H1 (cell line): ENCODE data around the gene TOMM40L. TPM values are rescaled to one million over a fixed set of nuclear protein-coding genes. Genes with fewer than 3 reads are reported as not detected.

Experiments used
- CTCF ChIA-PET: fragments of 300-600 bp; sonication (Branson Sonifier 250); formaldehyde crosslinking; loops from one replicate; lab custom pipeline; 2021; ENCODE audit not compliant: partially characterized antibody; lab: Charles Lee
- POLR2A ChIA-PET: fragments of 300-600 bp; sonication (Branson Sonifier 250); formaldehyde crosslinking; loops from one replicate; lab custom pipeline; 2021; ENCODE audit warnings: inconsistent platforms; ENCODE audit not compliant: partially characterized antibody; lab: Charles Lee
- DNase-seq, 2 experiments: peaks; one replicate each; pipeline versions ENCODE4 v3.0.0 to v3.0.0-alpha.2; 2010 to 2022; ENCODE audit warnings: low spot score in 2 of 2, low read depth in 1 of 2, mixed read lengths in 1 of 2
- FAIRE-seq: peaks from 2 replicates; lab custom pipeline; 2011; peaks lifted over from hg19 to GRCh38; lab: Jason Lieb, UNC
- H2AFZ ChIP-seq: 2 replicates; pipeline ENCODE4 v1.8.1; 2012; ENCODE audit warnings: low read length, inconsistent platforms
- H2AK5ac ChIP-seq: 2 replicates; pipeline ENCODE4 v1.6.1; 2013; ENCODE audit warnings: low read depth, low read length
- H2BK120ac ChIP-seq: replicated peaks from 2 replicates; pipeline ENCODE3; 2013; ENCODE audit warnings: low read depth, low read length, inconsistent platforms
- H2BK12ac ChIP-seq: 2 replicates; pipeline ENCODE4 v1.6.1; 2013; ENCODE audit warnings: low read depth, low read length
- H2BK15ac ChIP-seq: 2 replicates; pipeline ENCODE4 v1.6.1; 2013; ENCODE audit warnings: low read length
- H2BK20ac ChIP-seq: 2 replicates; pipeline ENCODE4 v1.6.1; 2013; ENCODE audit warnings: low read length
- H2BK5ac ChIP-seq: 2 replicates; pipeline ENCODE4 v1.6.1; 2013; ENCODE audit warnings: low read depth, low read length
- H3K14ac ChIP-seq: 2 replicates; pipeline ENCODE4 v1.6.1; 2013; ENCODE audit warnings: inconsistent platforms; ENCODE audit not compliant: insufficient read length
- H3K18ac ChIP-seq: 2 replicates; pipeline ENCODE4 v1.6.1; 2013; ENCODE audit warnings: low read length; ENCODE audit errors: extremely low read depth
- H3K23ac ChIP-seq: 2 replicates; pipeline ENCODE4 v1.6.1; 2013; ENCODE audit warnings: inconsistent platforms; ENCODE audit not compliant: insufficient read length
- H3K23me2 ChIP-seq: 2 replicates; pipeline ENCODE4 v1.6.1; 2013; ENCODE audit warnings: low read depth, low read length
- H3K27ac ChIP-seq: 2 replicates; pipeline ENCODE4 v1.6.1; 2011; ENCODE audit warnings: low read depth, low read length, inconsistent platforms
- H3K27me3 ChIP-seq, 4 experiments: replicated peaks in 1 of 4; 1 replicate in 1 of 4; 2 replicates in 3 of 4; pipeline versions ENCODE4 v1.6.1 to v1.8.1; 2011 to 2013; ENCODE audit warnings: low read length in 3 of 4, mild to moderate bottlenecking in 3 of 4, inconsistent platforms in 2 of 4, mixed read lengths in 2 of 4, moderate library complexity in 1 of 4; ENCODE audit not compliant: control insufficient read depth in 3 of 4, insufficient read depth in 3 of 4; ENCODE audit errors: extremely low read depth in 1 of 4
- H3K36me3 ChIP-seq, 4 experiments: 2 replicates each; pipeline versions ENCODE4 v1.6.1 to v1.8.1; 2011 to 2013; ENCODE audit warnings: mild to moderate bottlenecking in 4 of 4, low read length in 3 of 4, moderate library complexity in 2 of 4, control low read depth in 1 of 4, inconsistent platforms in 1 of 4; ENCODE audit not compliant: insufficient read depth in 4 of 4, control insufficient read depth in 2 of 4
- H3K4ac ChIP-seq: replicated peaks from 2 replicates; pipeline ENCODE3; 2013; ENCODE audit warnings: low read length, low read depth, mixed read lengths, inconsistent platforms; ENCODE audit not compliant: insufficient read length
- H3K4me1 ChIP-seq, 4 experiments: replicated peaks in 1 of 4; 1 replicate in 1 of 4; 2 replicates in 3 of 4; pipeline versions ENCODE4 v1.6.1 to v1.8.1; 2011 to 2013; ENCODE audit warnings: low read length in 3 of 4, inconsistent platforms in 2 of 4, mixed read lengths in 1 of 4; ENCODE audit not compliant: insufficient read depth in 4 of 4, control insufficient read depth in 3 of 4
- H3K4me2 ChIP-seq, 2 experiments: 2 replicates each; pipeline versions ENCODE4 v1.6.1 to v1.8.1; 2011 to 2013; ENCODE audit warnings: low read depth in 2 of 2, low read length in 2 of 2, control low read depth in 1 of 2, inconsistent platforms in 1 of 2, mild to moderate bottlenecking in 1 of 2; ENCODE audit not compliant: insufficient read depth in 1 of 2
- H3K4me3 ChIP-seq, 4 experiments: fragments of 200-600, 300-600 bp in 1 of 4; sonication (generic), shearing (Covaris generic), sonication (Bioruptor Twin) in 1 of 4; 2 replicates each; pipeline versions ENCODE4 v1.5.1 to v1.8.1; 2011 to 2016; ENCODE audit warnings: low read length in 4 of 4, low read depth in 3 of 4, control low read depth in 2 of 4, inconsistent platforms in 2 of 4, mild to moderate bottlenecking in 2 of 4, mixed read lengths in 1 of 4, moderate library complexity in 1 of 4; ENCODE audit not compliant: insufficient read depth in 2 of 4; ENCODE audit errors: extremely low read depth in 1 of 4
- H3K56ac ChIP-seq: replicated peaks from 2 replicates; pipeline ENCODE3; 2013; ENCODE audit warnings: low read depth, mild to moderate bottlenecking, mixed read lengths, low read length, inconsistent platforms; ENCODE audit not compliant: insufficient read length
- H3K79me1 ChIP-seq: 2 replicates; pipeline ENCODE4 v1.6.1; 2013; ENCODE audit warnings: low read depth, low read length, control low read depth
- H3K79me2 ChIP-seq, 2 experiments: 2 replicates each; pipeline versions ENCODE4 v1.6.1 to v1.8.1; 2012 to 2013; ENCODE audit warnings: low read length in 2 of 2, mild to moderate bottlenecking in 2 of 2, inconsistent platforms in 1 of 2; ENCODE audit not compliant: insufficient read depth in 2 of 2, control insufficient read depth in 1 of 2
- H3K9ac ChIP-seq, 4 experiments: replicated peaks in 1 of 4; 1 replicate in 1 of 4; 2 replicates in 3 of 4; pipeline versions ENCODE4 v1.6.1 to v1.8.1; 2011 to 2013; ENCODE audit warnings: low read depth in 3 of 4, low read length in 3 of 4, control low read depth in 2 of 4, mild to moderate bottlenecking in 2 of 4, moderate library complexity in 2 of 4, inconsistent platforms in 1 of 4; ENCODE audit errors: extremely low read depth in 1 of 4
- H3K9me3 ChIP-seq, 2 experiments: 2 replicates each; pipeline versions ENCODE4 v1.6.1 to v1.8.1; 2012 to 2013; ENCODE audit warnings: mild to moderate bottlenecking in 2 of 2, moderate library complexity in 2 of 2, control low read depth in 1 of 2, inconsistent platforms in 1 of 2, low read depth in 1 of 2, low read length in 1 of 2, mixed read lengths in 1 of 2; ENCODE audit not compliant: insufficient read depth in 2 of 2
- H4K20me1 ChIP-seq, 2 experiments: replicated peaks in 1 of 2; 2 replicates each; pipeline versions ENCODE3 to v1.8.1; 2011 to 2013; ENCODE audit warnings: inconsistent platforms in 2 of 2, low read length in 2 of 2, mild to moderate bottlenecking in 1 of 2; ENCODE audit not compliant: insufficient read depth in 2 of 2, control insufficient read depth in 1 of 2
- H4K5ac ChIP-seq: 2 replicates; pipeline ENCODE4 v1.6.1; 2013; ENCODE audit warnings: low read length, low read depth, mixed read lengths, inconsistent platforms; ENCODE audit not compliant: insufficient read length
- H4K8ac ChIP-seq: 2 replicates; pipeline ENCODE4 v1.8.0; 2013; ENCODE audit warnings: mild to moderate bottlenecking, moderate library complexity, low read length, inconsistent platforms; ENCODE audit not compliant: insufficient read depth; ENCODE audit errors: extremely low read depth
- H4K91ac ChIP-seq: replicated peaks from 2 replicates; pipeline ENCODE3; 2013; ENCODE audit warnings: low read length, mixed read lengths, inconsistent platforms; ENCODE audit not compliant: insufficient read length
- CHD2 ChIP-seq: IDR thresholded peaks from 2 replicates; pipeline ENCODE4 v1.6.1; 2012; ENCODE audit warnings: low read length, improper control_type of control experiment
- E2F6 ChIP-seq: IDR thresholded peaks from 2 replicates; pipeline ENCODE4 v1.6.1; 2012; ENCODE audit warnings: inconsistent platforms
- KDM4A ChIP-seq: IDR thresholded peaks from one replicate; pipeline ENCODE4 v1.7.1; 2012; ENCODE audit warnings: low read depth, mild to moderate bottlenecking, moderate library complexity, low read length, inconsistent platforms; ENCODE audit not compliant: severe bottlenecking
- MAFK ChIP-seq: IDR thresholded peaks from 2 replicates; pipeline ENCODE4 v1.6.1; 2012; ENCODE audit warnings: low read depth, mild to moderate bottlenecking, improper control_type of control experiment, low read length
- MAX ChIP-seq: IDR thresholded peaks from 2 replicates; pipeline ENCODE4 v1.6.1; 2012; ENCODE audit warnings: inconsistent platforms
- RAD21 ChIP-seq, 2 experiments: IDR thresholded peaks in 1 of 2; conservative IDR thresholded peaks in 1 of 2; 2 replicates each; pipeline ENCODE4 v1.6.1; 2011; ENCODE audit warnings: low read depth in 2 of 2, low read length in 2 of 2, improper control_type of control experiment in 1 of 2, inconsistent platforms in 1 of 2, mild to moderate bottlenecking in 1 of 2, moderate library complexity in 1 of 2
- RXRA ChIP-seq: IDR thresholded peaks from 2 replicates; pipeline ENCODE4 v1.6.1; 2011; ENCODE audit warnings: low read depth, mild to moderate bottlenecking, low read length, moderate library complexity; ENCODE audit not compliant: insufficient read depth
- SIN3A ChIP-seq, 2 experiments: IDR thresholded peaks in 1 of 2; conservative IDR thresholded peaks in 1 of 2; 2 replicates each; pipeline ENCODE4 v1.6.1; 2011 to 2012; ENCODE audit warnings: low read length in 2 of 2, improper control_type of control experiment in 1 of 2, low read depth in 1 of 2, mild to moderate bottlenecking in 1 of 2
- SIX5 ChIP-seq: IDR thresholded peaks from 2 replicates; pipeline ENCODE4 v1.6.1; 2011; ENCODE audit warnings: mild to moderate bottlenecking, low read depth, low read length
- SP4 ChIP-seq: IDR thresholded peaks from 2 replicates; pipeline ENCODE4 v1.6.1; 2012; ENCODE audit warnings: low read length, inconsistent platforms
- SUZ12 ChIP-seq: fragments of 200-600 bp; sonication (generic); IDR thresholded peaks from 2 replicates; pipeline ENCODE4 v1.6.1; 2012; ENCODE audit warnings: mild to moderate bottlenecking, inconsistent platforms, low read length, moderate library complexity, mixed read lengths
- YY1 ChIP-seq: IDR thresholded peaks from 2 replicates; pipeline ENCODE4 v1.6.1; 2011; ENCODE audit warnings: low read depth, mild to moderate bottlenecking, low read length
- WGBS, 2 experiments: shearing (Covaris generic) in 1 of 2; methylation state at CpG; one replicate each; pipeline versions ENCODE4 v1.1.6 to v1.1.7; 2013 to 2015; ENCODE audit warnings: low lambda C conversion rate in 2 of 2, mixed read lengths in 2 of 2, inconsistent platforms in 1 of 2, low coverage in 1 of 2, missing lambda C conversion rate in 1 of 2; ENCODE audit not compliant: insufficient replicate concordance in 2 of 2, insufficient coverage in 1 of 2, insufficient read length in 1 of 2; ENCODE audit errors: extremely low coverage in 1 of 2, missing lambda C conversion rate in 1 of 2; 5-methylcytosine and 5-hydroxymethylcytosine counted together
- polyA plus RNA-seq, 7 experiments: library from polyadenylated mRNA; depleted of rRNA in 3 of 7; stranded (reverse) in 5 of 7; unstranded in 2 of 7; fragments of >200 nt in 5 of 7; fragments of 200-250 nt in 2 of 7; gene quantifications; 1 replicate in 5 of 7; 2 replicates in 1 of 7; 4 replicates in 1 of 7; pipeline versions ENCODE4 v1.2.1 to v1.2.3, GENCODE V29; 2011 to 2013; ENCODE audit warnings: missing spikeins in 2 of 7, mixed read lengths in 2 of 7
- total RNA-seq: library from RNA; stranded (reverse); fragmentation: NEBNext Ultra II Directional; extraction: Animal tissue kit (Norgen Biotek cat#: 25700); gene quantifications from 2 replicates; pipeline ENCODE4 v1.2.1, GENCODE V29; 2021

The TOMM40L gene
- total and polyA plus RNA-seq, 2 of the 8 experiments (the other 6 are each of a cell fraction or from before 2014, with no cell fraction given), result 11.4 to 15.0 TPM

- H3K79me2 ChIP-seq, result no peaks in the 10 kb centered on the region
- no peak overlapping the region for H3K56ac ChIP-seq
- TF ChIP-seq E2F6 (no peak), SUZ12 (no peak), SIX5 (no peak), SIN3A (conservative IDR thresholded peaks at IDR 0.05 in 1 of 2, IDR thresholded peaks at IDR 0.05 in 1 of 2; ENCODE audit: low read depth in 1 of 2, low read length in 2 of 2) (no peak), MAFK (no peak), YY1 (no peak), SP4 (no peak), CHD2 (no peak), RAD21 (IDR thresholded peaks at IDR 0.05 in 1 of 2, conservative IDR thresholded peaks at IDR 0.05 in 1 of 2; ENCODE audit: low read depth in 2 of 2, low read length in 2 of 2) (no peak), KDM4A (no peak), RXRA (no peak), MAX (no peak)
- no peaks in the 10 kb centered on the region for H4K20me1 ChIP-seq
- CTCF ChIA-PET, result interaction anchor here (1.2 kb wide), 1 partner anchor 61 kb away, joined by 3 read pairs; no protein-coding TSS in a partner anchor
- 97% methylated on average over 8 of the region's 8 CpGs; no CpG with 5 or more reads in 1 of the 2 experiments for WGBS, 2 experiments
- H2BK12ac ChIP-seq, result no peak overlapping the region
- H3K18ac ChIP-seq, result no peak overlapping the region
- H2BK5ac ChIP-seq, result no peak overlapping the region
- no peak overlapping the region for H2AFZ ChIP-seq
- no peak overlapping the region for H3K4me2 ChIP-seq
- H4K91ac ChIP-seq, result no peak overlapping the region
- H4K8ac ChIP-seq, result no peak overlapping the region
- POLR2A ChIA-PET, result interaction anchor here (1.5 kb wide), 1 partner anchor 35 kb away, joined by 3 read pairs; no protein-coding TSS in a partner anchor
- H3K36me3 ChIP-seq, result no peaks in the 10 kb centered on the region
- no peaks in the 10 kb centered on the region for H3K23me2 ChIP-seq
- H2BK120ac ChIP-seq, result no peak overlapping the region
- H2AK5ac ChIP-seq, result no peak overlapping the region
- FAIRE-seq, result no peak
- H3K4me1 ChIP-seq, result no peaks in the 10 kb centered on the region
- 0 out of 4 replicates have a peak, but pooled peaks cover 0 to under 1% of the 10 kb centered on the region in 2 experiments for H3K9me3 ChIP-seq
- no peak overlapping the region for H3K4ac ChIP-seq
- no peak for DNase-seq
- no peak overlapping the region for H3K4me3 ChIP-seq
- H2BK15ac ChIP-seq, result no peak overlapping the region
- no peak overlapping the region for H3K14ac ChIP-seq
- H3K27me3 ChIP-seq, result no peaks in the 10 kb centered on the region
- no peak overlapping the region for H4K5ac ChIP-seq
- H3K9ac ChIP-seq, result no peak overlapping the region
- no peak overlapping the region for H3K27ac ChIP-seq
- no peaks in the 10 kb centered on the region for H3K79me1 ChIP-seq
- no peak overlapping the region for H2BK20ac ChIP-seq
- H3K23ac ChIP-seq, result no peak overlapping the region
These were observed 25.7 kb downstream of the TOMM40L start for GRCh38 chr1:161251579-161251978.
